T-cell (primary cell): ENCODE results near the gene SDHAF1. TPM values are rescaled to one million over a fixed set of nuclear protein-coding genes. Genes with fewer than 3 reads are reported as not detected.

Source experiments
- total RNA-seq, 35 experiments: library from RNA in 6 of 35; stranded (reverse) in 6 of 35; fragments of 120-200 nt in 1 of 35; gene quantifications; one replicate each; pipeline versions ENCODE4 v1.2.1 to v1.2.4 and lab custom pipeline; 2013 to 2026

SDHAF1 gene
- total RNA-seq, 5 donors from 2014 or later (not counting 1 experiment from before 2014, with no cell fraction given): 10.2 to 30.5 (median 27.3) TPM

Other genes starting within 250 kb of the SDHAF1 start
- 10 to 100 TPM; 40.2 to 74.1 (median 49.3) TPM for gene U2AF1L4, start 249.8 kb upstream of the SDHAF1 start, total RNA-seq
- gene PSENEN, start 249.5 kb upstream of the SDHAF1 start, total RNA-seq: 10 to 100 TPM; 21.2 to 33.5 (median 24.5) TPM
- gene LIN37, start 246.6 kb upstream of the SDHAF1 start, total RNA-seq: 10 to 100 TPM; 11.8 to 23.6 (median 22.8) TPM
- gene HSPB6, start 238.2 kb upstream of the SDHAF1 start, total RNA-seq: under 1 TPM in 3 of 5 donors, not detected in 2; 0.44 to 0.69 (median 0.51) TPM
- 10 to 100 TPM; 31.3 to 52.1 (median 47.8) TPM for gene PROSER3, start 237.0 kb upstream of the SDHAF1 start, total RNA-seq
- 10 to 100 TPM; 19.7 to 38.5 (median 22.8) TPM for gene ARHGAP33, start 219.6 kb upstream of the SDHAF1 start, total RNA-seq
- not detected for gene PRODH2, start 182.3 kb upstream of the SDHAF1 start, total RNA-seq
- gene NPHS1, start 142.7 kb upstream of the SDHAF1 start, total RNA-seq: under 1 TPM in 2 of 5 donors, not detected in 3; 0.06 to 0.33 TPM
- gene KIRREL2, start 138.3 kb upstream of the SDHAF1 start, total RNA-seq: under 1 TPM; 0.16 to 0.28 (median 0.25) TPM
- 1 to 10 TPM in 1 of 5 donors, under 1 TPM in 3, not detected in 1; 0.15 to 1.3 (median 0.33) TPM for gene APLP1, start 126.6 kb upstream of the SDHAF1 start, total RNA-seq
- gene NFKBID, start 94.6 kb upstream of the SDHAF1 start, total RNA-seq: 10 to 100 TPM; 45.1 to 78.3 (median 51.4) TPM
- 100 to 1,000 TPM in 2 of 5 donors, 10 to 100 TPM in 3; 60.1 to 165 (median 77.2) TPM for gene HCST, start 92.7 kb upstream of the SDHAF1 start, total RNA-seq
- gene TYROBP, start 86.9 kb upstream of the SDHAF1 start, total RNA-seq: 1 to 10 TPM; 2.3 to 7.0 (median 2.9) TPM
- gene LRFN3, start 58.8 kb upstream of the SDHAF1 start, total RNA-seq: 10 to 100 TPM in 4 of 5 donors, 1 to 10 TPM in 1; 9.2 to 20.8 (median 15.3) TPM
- 1 to 10 TPM; 3.2 to 4.4 (median 3.7) TPM for gene SYNE4, start 13.6 kb downstream of the SDHAF1 start, total RNA-seq
- 10 to 100 TPM; 42.6 to 61.4 (median 51.2) TPM for gene ALKBH6, start 19.0 kb downstream of the SDHAF1 start, total RNA-seq
- gene CLIP3, start 37.7 kb downstream of the SDHAF1 start, total RNA-seq: 1 to 10 TPM; 1.4 to 6.2 (median 2.6) TPM
- 1 to 10 TPM; 2.6 to 8.0 (median 4.7) TPM for gene THAP8, start 59.1 kb downstream of the SDHAF1 start, total RNA-seq
- 1 to 10 TPM; 1.3 to 3.3 (median 2.2) TPM for gene WDR62, start 59.7 kb downstream of the SDHAF1 start, total RNA-seq
- gene OVOL3, start 116.0 kb downstream of the SDHAF1 start, total RNA-seq: not detected
- 10 to 100 TPM; 27.4 to 54.8 (median 50.7) TPM for gene POLR2I, start 119.7 kb downstream of the SDHAF1 start, total RNA-seq
- gene TBCB, start 120.3 kb downstream of the SDHAF1 start, total RNA-seq: 100 to 1,000 TPM; 111 to 179 (median 150) TPM
- 100 to 1,000 TPM; 214 to 339 (median 308) TPM for gene CAPNS1, start 144.9 kb downstream of the SDHAF1 start, total RNA-seq
- not detected for gene COX7A1, start 157.3 kb downstream of the SDHAF1 start, total RNA-seq
- 1 to 10 TPM; 7.5 to 9.1 (median 8.0) TPM for gene ZNF565, start 219.5 kb downstream of the SDHAF1 start, total RNA-seq
- gene ZNF146, start 219.9 kb downstream of the SDHAF1 start, total RNA-seq: 10 to 100 TPM; 24.4 to 63.2 (median 61.1) TPM